Measurements from ENCODE around the gene PLXNA4. TPM values are rescaled to one million over a fixed set of nuclear protein-coding genes. Genes with fewer than 3 reads are reported as not detected.

The PLXNA4 gene, protein sequence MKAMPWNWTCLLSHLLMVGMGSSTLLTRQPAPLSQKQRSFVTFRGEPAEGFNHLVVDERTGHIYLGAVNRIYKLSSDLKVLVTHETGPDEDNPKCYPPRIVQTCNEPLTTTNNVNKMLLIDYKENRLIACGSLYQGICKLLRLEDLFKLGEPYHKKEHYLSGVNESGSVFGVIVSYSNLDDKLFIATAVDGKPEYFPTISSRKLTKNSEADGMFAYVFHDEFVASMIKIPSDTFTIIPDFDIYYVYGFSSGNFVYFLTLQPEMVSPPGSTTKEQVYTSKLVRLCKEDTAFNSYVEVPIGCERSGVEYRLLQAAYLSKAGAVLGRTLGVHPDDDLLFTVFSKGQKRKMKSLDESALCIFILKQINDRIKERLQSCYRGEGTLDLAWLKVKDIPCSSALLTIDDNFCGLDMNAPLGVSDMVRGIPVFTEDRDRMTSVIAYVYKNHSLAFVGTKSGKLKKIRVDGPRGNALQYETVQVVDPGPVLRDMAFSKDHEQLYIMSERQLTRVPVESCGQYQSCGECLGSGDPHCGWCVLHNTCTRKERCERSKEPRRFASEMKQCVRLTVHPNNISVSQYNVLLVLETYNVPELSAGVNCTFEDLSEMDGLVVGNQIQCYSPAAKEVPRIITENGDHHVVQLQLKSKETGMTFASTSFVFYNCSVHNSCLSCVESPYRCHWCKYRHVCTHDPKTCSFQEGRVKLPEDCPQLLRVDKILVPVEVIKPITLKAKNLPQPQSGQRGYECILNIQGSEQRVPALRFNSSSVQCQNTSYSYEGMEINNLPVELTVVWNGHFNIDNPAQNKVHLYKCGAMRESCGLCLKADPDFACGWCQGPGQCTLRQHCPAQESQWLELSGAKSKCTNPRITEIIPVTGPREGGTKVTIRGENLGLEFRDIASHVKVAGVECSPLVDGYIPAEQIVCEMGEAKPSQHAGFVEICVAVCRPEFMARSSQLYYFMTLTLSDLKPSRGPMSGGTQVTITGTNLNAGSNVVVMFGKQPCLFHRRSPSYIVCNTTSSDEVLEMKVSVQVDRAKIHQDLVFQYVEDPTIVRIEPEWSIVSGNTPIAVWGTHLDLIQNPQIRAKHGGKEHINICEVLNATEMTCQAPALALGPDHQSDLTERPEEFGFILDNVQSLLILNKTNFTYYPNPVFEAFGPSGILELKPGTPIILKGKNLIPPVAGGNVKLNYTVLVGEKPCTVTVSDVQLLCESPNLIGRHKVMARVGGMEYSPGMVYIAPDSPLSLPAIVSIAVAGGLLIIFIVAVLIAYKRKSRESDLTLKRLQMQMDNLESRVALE (N-terminal part only)
- 0.33 and 0.39 TPM in 2 replicates for total RNA-seq

DNA sequence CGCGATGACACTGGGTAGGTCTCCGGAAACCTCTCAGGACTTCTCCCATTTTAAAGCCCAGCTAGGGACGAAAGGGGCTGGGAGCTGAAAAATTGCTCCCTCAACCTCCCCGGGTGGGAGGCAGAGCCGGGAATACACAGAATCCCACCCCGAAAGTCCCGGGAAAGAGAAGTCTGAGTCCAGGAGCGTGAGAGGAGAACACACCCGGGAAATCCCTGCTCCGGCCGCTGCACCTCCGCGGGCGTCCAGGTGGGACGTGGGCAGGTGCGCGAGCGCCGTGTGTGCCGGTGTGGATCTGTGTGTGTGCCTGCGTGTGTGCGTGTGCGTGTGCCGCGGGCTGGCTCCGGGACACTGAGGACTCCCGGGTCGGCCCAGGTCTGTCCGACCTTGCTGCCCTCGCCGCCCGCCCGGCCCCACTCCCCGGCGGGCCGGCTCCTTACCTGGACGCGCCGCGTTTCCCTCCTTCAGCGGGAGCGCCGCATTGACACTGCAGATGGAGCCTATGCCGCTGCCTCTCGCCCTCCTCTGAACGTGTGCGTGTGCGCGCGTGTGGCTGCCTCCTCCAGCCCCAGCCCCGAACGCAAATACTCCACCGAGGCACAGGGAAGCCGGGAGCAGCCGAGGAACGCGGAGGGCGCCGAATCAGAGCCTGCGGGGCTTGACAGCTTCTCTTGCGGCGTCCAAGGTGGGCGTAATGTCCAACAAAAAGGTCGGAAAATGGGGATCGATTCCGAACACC is at the start of gene PLXNA4:
Gene PLXNA4 (minus strand): TSS at position 489 of the 739 bp plus-strand sequence. CDS start 67,777 bp downstream, outside the sequence.

